NCI-H774 (cell line): Measurements from ENCODE around the gene SLC7A9.
"Not testable (repeated sequence)": the region's sequence is repeated elsewhere in the genome, so short reads cannot be mapped to it uniquely, and the experiment has no call there.

Experiments used
- DNase-seq: peaks from one replicate; lab custom pipeline; 2025; lab: John Stamatoyannopoulos, UW

The SLC7A9 gene

GRCh38 chr19:32800191-32800590, 69.4 kb downstream of the SLC7A9 start:
- DNase-seq = no peak

DNA sequence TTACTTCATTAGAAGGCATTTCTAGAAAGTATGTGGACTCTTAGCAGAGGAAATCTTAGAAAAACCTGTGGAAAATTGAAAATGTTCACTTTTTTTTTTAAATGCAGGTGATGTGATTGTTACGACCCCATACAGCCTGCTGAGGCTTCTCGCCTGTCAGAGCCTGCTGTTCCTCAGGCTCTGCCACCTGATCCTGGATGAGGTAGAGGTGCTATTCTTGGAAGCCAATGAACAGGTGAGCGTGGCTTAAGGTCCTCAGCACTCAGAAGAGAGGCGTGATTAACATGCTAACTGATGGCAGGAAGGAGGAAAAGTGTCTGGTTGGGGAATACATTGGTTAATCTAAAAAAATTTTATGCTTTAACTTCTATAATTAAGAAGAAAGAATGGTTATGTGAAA, 71.4 kb downstream of the SLC7A9 start:
- peak; percentile 17 for DNase-seq

GRCh38 chr19:32789429-32789828, 80.1 kb downstream of the SLC7A9 start:
- DNase-seq = no peak

DNA sequence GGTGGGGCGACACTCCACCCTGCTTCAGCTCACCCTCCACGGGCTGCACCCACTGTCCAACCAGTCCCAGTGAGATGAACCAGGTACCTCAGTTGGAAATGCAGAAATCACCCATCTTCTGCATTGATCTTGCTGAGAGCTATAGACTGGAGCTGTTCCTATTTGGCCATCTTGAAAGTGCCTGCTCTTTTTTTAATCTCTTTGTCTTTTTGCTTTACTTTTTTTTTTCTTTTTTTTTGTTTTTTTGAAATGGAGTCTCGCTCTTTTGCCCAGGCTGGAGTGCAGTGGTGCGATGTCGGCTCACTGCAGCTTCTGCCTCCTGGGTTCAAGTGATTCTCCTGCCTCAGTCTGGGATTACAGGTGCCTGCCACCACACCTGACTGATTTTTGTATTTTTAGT, 81.7 kb downstream of the SLC7A9 start:
- not testable (repeated sequence) for DNase-seq

GRCh38 chr19:32787161-32787813, 82.3 kb downstream of the SLC7A9 start:
- DNase-seq = not testable (repeated sequence)

- DNase-seq = not testable (repeated sequence)
These were observed 87.5 kb downstream of the SLC7A9 start for GRCh38 chr19:32782089-32782488.

GRCh38 chr19:32781280-32781679, 88.3 kb downstream of the SLC7A9 start:
- DNase-seq = no peak
